ENCODE results near the gene ARID1B.
"Not testable (repeated sequence)": the region's sequence is repeated elsewhere in the genome, so short reads cannot be mapped to it uniquely, and the experiment has no call there.

Gene ARID1B

DNA sequence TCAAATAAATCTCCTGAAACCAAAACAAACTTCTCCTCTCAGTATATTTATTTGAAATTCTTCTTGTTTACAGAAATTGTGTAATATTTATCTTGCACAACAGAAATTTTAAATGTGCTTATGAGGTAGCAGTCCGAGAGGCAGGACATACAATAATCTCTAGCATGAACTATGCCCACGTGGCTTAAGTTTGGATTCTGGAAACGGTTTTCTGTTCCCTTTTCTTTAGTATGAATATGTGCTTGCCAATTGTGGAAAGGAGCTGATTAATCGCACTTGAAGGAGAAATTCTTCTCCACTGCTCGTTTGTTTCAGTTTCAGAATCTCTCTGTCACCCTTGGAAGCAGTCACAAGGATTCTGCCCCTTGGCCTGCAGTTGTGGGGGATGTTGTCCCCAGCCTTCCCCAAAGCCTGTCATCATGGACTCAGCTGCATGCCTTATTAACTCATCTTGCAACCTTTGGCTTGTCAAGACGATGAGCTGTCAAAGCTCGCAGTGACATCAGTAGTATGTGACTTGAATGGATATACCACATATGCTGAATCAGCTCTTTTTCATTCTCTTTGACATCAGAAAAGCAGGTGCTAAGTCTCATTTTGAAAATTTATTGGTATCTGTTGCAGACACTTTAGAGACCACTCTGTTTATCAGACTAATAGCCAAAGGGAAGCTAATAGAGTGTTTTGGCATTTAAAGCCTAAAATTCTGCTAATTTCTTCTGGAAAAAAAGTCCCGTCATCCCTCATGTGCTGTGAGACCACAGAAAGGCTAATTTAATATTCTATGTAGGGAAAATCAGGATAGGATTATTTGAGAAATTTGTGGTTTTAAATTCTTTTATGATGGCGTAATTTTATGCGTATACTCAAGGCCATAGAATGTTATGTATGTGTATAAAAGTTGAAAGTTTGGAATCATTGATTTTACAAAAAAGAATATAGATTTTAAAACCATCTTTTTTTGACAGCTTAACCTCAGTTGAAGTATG lies 186.8 kb downstream of the ARID1B start:
- peak; percentile 69 for DNase-seq (ENCODE audit: low read depth)

DNA sequence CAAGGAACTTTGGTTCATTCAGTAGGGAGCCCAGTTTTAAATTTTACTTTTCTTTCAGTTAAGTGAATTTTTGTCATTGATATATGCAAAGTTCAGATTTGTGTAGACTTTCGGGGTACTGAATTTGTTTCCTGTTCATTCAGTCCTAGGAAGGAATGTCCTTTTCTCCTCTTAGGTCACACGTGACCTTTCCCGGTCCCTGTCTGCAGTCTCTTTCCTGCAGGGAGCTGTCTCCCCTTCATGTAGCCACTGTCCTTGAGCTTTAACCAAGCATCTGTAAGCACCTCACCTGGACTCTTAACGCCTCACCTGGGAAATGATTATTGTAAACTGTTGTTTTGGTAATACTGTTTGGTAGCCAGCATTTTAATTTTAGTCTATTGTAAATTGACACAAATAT lies 190.7 kb downstream of the ARID1B start:
- no peak for DNase-seq (ENCODE audit: low read depth)

DNA sequence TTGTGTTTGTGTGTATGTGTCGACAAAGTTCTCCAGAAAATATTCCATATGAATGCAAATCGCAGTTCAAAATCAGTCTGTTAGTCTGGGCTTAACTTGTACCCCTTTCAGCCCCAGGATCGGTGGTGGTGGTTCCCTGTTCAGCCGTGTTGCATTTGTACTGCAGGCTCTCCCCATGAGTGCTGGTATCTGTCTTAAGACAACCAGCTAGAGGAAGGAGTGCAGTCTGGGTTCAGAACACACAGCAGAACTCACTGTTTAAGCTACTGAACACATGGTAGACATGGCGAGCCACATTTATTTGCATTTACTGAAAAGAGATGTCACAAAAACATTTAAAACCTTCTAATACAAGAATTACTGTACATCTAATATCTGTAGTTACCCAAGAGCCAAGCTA lies 192.1 kb downstream of the ARID1B start:
- DNase-seq (ENCODE audit: low read depth), result no peak

- DNase-seq (ENCODE audit: low read depth), result no peak
These were observed 193.5 kb downstream of the ARID1B start for GRCh38 chr6:156970595-156971112.

GRCh38 chr6:156971153-156971885 lies 194.1 kb downstream of the ARID1B start:
- DNase-seq (ENCODE audit: low read depth), result no peak

GRCh38 chr6:156972145-156972544 lies 195.0 kb downstream of the ARID1B start:
- DNase-seq (ENCODE audit: low read depth), result no peak

- DNase-seq (ENCODE audit: low read depth), result no peak
These were observed 197.7 kb downstream of the ARID1B start for GRCh38 chr6:156974830-156975261.

DNA sequence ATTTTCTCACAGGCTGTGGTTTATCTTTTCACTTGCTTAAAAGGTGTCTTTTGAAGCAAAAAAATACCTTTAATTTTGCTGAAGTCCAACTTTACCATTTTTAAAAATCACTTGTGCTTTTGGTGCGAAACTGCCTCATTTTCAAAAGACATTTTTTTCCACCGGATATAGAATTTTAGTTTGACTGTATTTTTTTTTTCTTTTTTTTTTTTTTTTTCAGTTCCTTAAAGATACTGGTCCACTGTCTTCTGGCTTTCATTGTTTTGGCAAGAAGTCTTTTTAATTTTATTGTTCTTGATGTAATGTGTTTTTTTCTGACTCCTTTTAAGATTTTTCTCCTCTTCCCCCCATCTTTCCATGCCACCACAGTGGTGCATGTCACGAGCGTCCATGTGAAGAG lies 198.2 kb downstream of the ARID1B start:
- DNase-seq (ENCODE audit: low read depth), result no peak

DNA sequence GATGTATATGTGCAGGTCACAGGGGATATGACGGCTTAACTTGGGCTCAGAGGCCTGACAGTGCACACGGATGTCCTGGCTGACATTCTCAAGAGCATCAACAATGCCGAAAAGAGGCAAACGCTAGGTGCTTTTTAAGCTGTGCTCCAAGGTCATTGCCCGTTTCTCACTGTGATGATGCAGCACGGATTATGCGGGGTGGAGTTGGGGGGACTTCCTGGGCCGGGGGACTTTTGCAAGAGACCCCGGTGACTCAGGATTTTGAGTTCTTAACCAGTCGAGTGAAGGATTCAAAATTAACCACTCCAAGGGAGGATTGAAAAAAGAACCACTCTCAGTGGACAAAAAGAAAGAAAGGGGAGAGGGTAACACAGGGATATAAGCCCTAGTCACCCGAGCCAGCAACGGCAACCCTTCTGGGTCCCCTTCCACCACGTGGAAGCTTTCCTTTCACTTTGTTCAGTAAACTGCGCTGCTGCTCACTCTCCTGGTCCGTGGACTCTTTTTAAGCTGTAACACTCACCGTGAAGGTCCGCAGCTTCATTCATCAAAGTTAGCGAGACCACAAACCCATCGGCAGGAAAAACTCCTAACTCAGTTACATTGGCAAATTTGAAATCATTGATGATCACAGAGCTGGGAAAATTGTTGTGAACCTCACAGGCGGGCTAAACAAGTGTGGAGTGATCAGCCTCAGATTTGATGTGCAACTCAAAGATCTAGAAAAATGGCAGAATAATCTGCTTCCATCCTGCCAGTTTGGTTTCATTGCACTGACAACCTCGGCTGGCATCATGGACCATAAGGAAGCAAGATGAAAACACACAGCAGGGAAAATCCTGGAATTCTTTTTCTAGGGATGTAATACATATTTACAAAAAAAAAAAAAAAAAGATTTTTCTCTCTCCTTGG lies 199.3 kb downstream of the ARID1B start:
- DNase-seq (ENCODE audit: low read depth), result no peak

- DNase-seq (ENCODE audit: low read depth), result no peak
These were observed 200.5 kb downstream of the ARID1B start for GRCh38 chr6:156977527-156978291.

GRCh38 chr6:156978948-156979347 lies 201.8 kb downstream of the ARID1B start:
- no peak for DNase-seq (ENCODE audit: low read depth)

DNA sequence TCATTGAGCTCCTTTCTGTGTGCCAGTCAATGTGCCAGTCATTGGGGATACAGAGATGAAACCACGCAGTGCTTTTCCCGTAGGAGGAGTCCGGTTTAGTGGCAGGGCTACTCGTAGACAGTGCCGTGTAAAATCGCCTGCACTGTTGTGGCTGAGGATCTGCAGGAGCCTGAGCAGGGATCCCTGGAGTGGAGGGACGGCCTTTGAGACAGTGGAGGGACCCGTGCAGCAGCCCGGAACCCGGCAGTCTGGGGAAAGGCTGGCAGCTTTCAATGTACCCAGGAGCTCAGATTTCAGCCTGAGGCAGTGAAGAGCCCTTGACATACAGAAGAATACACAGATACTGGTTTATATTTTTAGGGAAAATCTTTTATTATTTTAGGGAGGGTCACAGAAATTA lies 203.3 kb downstream of the ARID1B start:
- no peak for DNase-seq (ENCODE audit: low read depth)

DNA sequence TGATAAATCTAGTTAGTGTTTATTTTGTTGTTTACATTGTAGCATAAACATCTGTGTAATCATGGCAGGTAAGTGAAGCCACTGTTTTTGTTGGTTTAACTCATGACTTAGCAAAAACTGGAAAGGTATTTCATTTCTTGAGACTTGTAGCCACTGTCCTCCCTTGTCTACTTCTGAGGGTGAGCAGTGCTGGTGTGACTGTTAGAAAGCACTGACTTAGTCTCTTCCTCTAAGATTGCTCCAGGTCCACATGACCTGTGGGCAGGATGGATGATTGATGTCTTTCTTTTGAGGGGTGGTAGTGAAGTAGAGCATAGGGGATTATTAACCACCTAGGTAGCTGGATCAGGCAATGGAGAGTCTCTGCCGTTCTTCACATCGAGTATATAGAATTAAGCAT lies 203.8 kb downstream of the ARID1B start:
- no peak for DNase-seq (ENCODE audit: low read depth)

DNA sequence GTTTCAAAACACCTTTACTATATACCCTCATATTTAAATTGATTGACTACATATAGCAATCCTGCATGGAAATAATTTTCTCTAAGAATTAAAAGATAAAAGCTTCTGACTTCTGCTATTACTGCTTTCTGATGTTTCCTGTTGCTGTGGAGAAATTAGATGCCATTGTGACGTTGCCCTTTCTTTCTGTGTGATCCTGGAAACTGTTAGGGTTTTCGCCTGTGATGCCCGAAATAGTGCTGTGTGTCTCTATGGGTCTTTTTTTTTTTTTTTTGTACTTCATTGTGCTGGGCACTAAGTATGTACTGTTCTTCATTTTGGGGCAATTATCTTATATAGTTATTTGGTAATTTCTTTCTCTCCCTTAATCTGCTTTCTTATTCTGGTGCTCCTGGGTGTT lies 205.0 kb downstream of the ARID1B start:
- no peak for DNase-seq (ENCODE audit: low read depth)

DNA sequence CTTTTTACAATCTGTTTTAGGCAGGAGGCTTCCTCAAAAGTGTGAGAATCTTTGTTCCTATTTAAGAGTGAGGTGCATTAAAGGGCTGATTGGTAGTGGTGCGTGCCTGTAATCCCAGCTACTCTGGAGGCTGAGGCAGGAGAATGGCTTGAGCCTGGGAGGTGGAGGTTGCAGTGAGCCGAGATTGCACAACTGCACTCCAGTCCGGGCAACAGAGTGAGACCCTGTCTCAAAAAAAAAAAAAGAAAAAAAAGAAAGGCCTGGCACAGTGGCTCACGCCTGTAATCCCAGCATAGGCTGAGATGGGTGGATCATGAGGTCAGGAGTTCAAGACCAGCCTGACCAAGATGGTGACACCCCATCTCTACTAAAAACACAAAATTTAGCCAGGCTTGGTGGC lies 205.7 kb downstream of the ARID1B start:
- DNase-seq (ENCODE audit: low read depth), result not testable (repeated sequence)

DNA sequence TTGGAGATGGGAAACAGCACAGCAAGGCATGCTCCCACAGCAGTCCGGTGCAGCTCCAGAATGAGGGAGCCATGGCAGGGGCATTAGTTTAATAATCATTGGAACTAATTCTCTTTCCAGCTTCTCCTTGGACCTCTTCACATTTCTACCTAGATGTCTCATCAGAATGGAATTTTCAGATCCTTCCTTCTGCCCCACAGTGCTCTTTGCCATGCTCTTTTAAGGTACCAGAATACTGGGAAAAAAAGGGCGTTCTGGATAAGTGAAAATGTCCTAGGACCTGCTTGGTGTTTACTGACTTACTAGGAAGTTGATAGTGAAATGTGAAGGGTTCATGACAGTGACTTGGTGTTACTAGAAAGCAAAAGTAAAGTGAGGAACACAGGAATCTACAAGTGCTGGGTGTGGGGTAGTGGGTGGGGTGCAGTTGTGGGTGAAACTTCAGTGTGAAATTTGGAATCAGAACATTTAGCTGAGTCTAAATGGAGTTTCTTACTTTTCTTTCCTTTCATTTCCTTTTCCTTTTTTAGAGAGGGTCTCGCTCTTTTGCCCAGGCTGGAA lies 207.1 kb downstream of the ARID1B start:
- DNase-seq (ENCODE audit: low read depth), result no peak

GRCh38 chr6:156985309-156985708 lies 208.1 kb downstream of the ARID1B start:
- DNase-seq (ENCODE audit: low read depth), result no peak

GRCh38 chr6:156988276-156989158 lies 211.3 kb downstream of the ARID1B start:
- DNase-seq (ENCODE audit: low read depth), result no peak

DNA sequence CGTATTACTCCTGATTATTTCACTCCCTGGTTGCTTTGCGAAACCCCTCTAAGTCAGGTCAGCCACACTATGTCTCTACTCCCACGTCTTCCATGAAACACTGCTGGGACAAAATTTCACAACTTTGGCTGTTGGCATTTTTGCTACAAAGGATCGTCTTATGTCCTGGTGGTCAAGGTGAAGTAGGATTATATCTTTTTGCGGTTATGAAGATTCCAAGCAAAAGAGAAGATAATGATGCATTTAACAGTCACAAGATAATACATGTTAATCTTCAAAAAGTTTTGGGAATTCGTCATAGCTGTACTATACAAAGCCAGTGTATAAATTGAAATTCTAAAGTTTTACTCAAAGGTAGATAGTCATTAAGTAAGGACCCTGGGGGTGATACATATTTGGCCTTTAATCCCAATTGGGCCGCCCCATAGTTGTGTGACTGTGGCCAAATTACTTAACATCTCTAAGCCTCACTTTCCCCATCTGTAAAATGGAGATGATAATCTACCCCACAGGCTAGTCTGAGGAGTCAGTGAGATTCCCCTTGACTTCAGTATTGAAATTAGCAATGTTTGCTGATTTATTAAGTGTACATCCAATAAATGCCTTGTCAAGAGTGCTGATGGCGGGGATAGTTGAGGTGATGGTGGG lies 212.1 kb downstream of the ARID1B start:
- DNase-seq (ENCODE audit: low read depth), result no peak

Data from HS-27A (cell line).